Activated CD4-positive, alpha-beta T cell treated with anti-CD3 and anti-CD28 coated beads, Interleukin-2, amount 50 U/mL, for 48 hours (primary cell): ENCODE results near the gene TK2.
"Not testable (repeated sequence)": the region's sequence is repeated elsewhere in the genome, so short reads cannot be mapped to it uniquely, and the experiment has no call there.

Experiments
- DNase-seq, 2 experiments: peaks; one replicate each; pipeline ENCODE4 v3.0.0-alpha.2; 2020

The TK2 gene

DNA sequence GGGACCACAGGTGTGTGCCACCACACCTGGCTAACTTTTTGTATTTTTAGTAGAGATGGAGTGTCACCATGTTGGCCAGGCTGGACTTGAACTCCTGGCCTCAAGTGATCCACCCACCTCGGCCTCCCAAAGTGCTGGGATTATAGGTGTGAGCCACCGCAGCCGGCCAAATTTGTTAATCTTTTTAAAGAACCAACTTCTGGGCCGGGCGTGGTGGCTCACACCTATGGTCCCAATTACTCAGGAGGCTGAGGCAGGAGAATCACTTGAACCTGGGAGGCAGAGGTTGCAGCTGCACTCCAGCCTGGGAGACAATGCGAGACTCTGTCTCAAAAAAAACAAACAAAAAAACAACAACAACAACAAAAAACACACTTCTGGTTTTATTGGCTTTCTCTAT lies 84.0 kb downstream of the TK2 start:
- DNase-seq: not testable (repeated sequence)

DNA sequence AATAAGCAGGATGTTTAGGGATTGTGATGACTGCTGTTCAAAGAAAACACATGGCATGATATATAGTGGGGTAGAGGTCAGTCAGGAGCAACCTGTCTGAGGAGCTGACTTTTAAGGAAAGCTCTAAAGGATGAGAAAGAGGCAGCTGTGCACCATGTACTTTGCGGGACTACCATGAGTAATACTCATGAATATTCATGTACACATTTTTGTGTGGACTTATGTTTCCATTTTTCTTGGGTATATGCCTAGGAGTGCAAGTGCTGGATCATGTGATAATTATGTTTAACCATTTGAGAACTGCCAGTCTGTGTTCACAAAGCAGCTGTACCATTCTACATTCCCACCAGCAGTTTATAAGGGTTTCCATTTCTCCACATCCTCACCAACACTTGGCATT lies 87.0 kb downstream of the TK2 start:
- DNase-seq: no peak

DNA sequence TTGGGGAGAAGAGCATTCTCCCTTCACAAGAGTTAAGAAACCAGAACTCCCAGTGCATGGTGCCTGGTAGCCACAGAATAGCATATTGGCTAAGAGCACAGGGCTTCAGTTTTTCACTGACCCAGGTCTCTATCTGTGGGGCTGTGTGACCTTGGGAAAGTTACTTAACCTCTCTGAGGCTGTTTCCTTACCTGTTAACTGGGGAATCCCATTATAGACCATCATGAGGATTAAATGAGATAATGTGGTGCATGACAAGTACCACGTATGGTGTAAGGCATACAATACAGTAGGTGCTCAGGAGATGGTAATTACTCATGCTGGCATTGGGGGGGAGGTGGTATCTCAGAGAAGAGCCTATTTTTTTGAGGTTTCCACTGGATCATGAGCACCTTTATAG lies 89.2 kb downstream of the TK2 start:
- no peak for DNase-seq

DNA sequence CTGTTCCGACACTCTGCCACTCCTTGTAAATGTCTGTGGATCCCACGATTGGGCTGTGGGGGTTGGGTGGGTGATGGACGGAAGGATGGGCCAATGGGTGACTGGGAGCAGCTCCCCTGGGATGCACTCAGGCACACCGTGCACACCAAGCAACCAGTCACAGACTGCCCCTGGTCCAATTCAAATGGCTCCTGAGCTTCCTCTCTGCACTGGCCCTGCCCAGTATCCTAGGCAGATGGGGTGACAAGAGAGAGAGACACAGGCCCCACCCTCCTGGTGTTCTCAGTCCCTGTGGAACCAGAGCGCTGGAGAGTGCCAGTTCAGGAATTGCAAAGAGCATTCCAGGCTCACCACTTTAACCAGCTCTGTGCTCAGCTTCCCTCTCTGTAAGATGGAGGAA lies 90.0 kb downstream of the TK2 start:
- no peak for DNase-seq

DNA sequence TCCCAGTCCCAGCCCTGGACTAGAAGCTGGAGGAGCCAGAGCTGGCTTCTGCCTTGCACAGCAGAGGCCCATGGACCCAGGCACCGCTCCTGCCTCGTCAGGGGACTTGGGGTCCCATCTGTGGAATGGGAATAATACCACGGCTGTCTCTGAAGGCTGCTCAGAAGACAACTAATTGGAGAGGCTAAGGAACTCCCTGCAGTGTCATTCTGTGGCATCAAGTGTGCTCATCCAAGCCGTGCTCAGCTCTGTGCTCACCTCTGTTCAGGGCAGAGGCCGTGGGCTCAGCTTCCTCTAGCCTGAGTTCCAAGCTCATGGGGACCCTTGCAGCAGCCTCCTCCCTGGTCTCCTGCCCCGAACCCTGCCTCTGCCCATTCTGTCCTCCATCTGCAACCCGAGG lies 91.1 kb downstream of the TK2 start:
- DNase-seq: no peak

DNA sequence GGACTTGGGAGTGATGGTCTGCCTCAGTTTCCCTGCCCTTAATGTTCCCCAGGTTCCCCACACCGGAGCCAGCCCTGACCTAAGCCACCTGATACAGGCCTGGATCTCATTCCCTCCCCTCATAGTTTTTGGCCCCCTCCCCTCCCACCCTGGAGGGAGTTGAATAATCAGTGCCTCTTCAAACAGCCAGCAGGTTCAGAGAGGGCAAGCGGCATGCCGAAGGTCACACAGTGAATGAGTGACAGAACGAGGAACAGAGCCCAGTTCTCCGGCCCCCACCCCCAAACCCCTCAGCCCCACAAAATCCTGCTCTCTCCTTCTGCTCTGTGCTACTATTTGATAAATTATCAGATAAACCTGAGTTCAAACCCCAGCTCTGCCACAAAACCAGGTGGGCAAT lies 91.6 kb downstream of the TK2 start:
- DNase-seq: no peak
